ENCODE measurements around the gene LRFN3.
"Not testable (repeated sequence)": the region's sequence is repeated elsewhere in the genome, so short reads cannot be mapped to it uniquely, and the experiment has no call there.

The LRFN3 gene

DNA sequence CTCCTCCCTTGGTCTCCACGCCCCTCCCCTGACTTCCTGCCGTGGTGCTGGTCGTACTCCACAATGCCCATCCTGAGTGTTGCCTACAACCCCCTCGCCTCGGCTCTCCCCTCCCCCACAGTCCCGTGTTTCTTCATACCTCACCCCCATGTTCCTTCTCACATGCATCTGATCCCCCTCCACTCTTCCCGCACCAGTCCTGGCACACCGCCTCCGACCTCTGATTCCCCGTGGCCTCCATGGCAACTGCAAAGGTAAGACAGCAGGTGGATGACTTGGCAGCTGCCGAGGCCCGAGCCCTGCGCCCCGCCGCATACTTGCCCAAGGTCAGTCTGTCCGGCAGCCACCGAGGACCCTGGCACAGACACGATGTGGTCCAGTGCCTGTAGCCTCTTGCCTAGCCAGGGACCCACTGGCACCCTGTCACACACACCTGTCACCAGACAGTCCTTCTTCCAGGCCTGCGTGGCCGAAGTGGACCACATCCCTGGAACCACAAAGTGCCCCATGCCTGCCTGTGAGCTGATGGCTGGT, 42.7 kb downstream of the LRFN3 start:
- Histone ChIP-seq H3K4me3 (replicated peaks; ENCODE audit: insufficient read depth, low read length) (no peak overlapping the region), H3K27me3 (ENCODE audit: insufficient read depth, poor library complexity, severe bottlenecking) (no peaks in the 10 kb centered on the region), H3K27ac (replicated peaks) (no peak overlapping the region)
- no peak for TF ChIP-seq POLR2AphosphoS5 (IDR thresholded peaks at IDR 0.05; ENCODE audit: low read depth)
- TF ChIP-seq GABPA (IDR thresholded peaks at IDR 0.05; ENCODE audit: low read depth) = no peak
- TF ChIP-seq REST (IDR thresholded peaks at IDR 0.05; ENCODE audit: insufficient replicate concordance, low read depth) = no peak
- TF ChIP-seq SPI1 (IDR thresholded peaks at IDR 0.05; ENCODE audit: borderline replicate concordance, low read depth) = no peak
- TF ChIP-seq, protein P1, sequence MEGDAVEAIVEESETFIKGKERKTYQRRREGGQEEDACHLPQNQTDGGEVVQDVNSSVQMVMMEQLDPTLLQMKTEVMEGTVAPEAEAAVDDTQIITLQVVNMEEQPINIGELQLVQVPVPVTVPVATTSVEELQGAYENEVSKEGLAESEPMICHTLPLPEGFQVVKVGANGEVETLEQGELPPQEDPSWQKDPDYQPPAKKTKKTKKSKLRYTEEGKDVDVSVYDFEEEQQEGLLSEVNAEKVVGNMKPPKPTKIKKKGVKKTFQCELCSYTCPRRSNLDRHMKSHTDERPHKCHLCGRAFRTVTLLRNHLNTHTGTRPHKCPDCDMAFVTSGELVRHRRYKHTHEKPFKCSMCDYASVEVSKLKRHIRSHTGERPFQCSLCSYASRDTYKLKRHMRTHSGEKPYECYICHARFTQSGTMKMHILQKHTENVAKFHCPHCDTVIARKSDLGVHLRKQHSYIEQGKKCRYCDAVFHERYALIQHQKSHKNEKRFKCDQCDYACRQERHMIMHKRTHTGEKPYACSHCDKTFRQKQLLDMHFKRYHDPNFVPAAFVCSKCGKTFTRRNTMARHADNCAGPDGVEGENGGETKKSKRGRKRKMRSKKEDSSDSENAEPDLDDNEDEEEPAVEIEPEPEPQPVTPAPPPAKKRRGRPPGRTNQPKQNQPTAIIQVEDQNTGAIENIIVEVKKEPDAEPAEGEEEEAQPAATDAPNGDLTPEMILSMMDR (IDR thresholded peaks at IDR 0.05; ENCODE audit: insufficient read depth, low read length) = no peak
- no peak for DNase-seq (ENCODE audit: low read depth in 1 of 2, low spot score in 1 of 2)

DNA sequence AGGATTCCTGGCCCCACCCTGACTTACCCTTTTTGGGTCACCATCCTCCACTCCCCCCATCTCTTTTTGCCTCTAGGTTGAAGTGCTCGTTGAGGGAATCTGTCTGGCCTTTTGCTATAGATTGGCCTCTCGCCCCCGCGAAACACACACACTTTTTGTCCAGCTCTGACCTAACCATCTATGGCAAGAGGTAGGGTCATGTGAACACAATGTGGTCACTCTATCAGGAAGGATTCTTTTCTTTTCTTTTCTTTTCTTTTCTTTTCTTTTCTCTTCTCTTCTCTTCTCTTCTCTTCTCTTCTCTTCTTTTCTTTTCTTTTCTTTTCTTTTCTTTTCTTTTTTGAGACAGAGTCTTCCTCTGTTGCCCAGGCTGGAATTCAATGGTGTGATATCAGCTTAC, 44.8 kb downstream of the LRFN3 start:
- H3K27ac ChIP-seq (replicated peaks); H3K4me3 ChIP-seq (replicated peaks; ENCODE audit: insufficient read depth, low read length); DNase-seq (ENCODE audit: low read depth in 1 of 2, low spot score in 1 of 2); H3K27me3 ChIP-seq (ENCODE audit: insufficient read depth, poor library complexity, severe bottlenecking): not testable (repeated sequence)

GRCh38 chr19:35983177-35983576, 47.0 kb downstream of the LRFN3 start:
- H3K4me3 ChIP-seq (replicated peaks; ENCODE audit: insufficient read depth, low read length) = no peak overlapping the region
- no peak for DNase-seq (ENCODE audit: low read depth in 1 of 2, low spot score in 1 of 2)
- H3K27ac ChIP-seq (replicated peaks) = no peak overlapping the region
- TF ChIP-seq, protein P1 (IDR thresholded peaks at IDR 0.05; ENCODE audit: insufficient read depth, low read length) = no peak
- TF ChIP-seq POLR2AphosphoS5 (IDR thresholded peaks at IDR 0.05; ENCODE audit: low read depth) = no peak
- TF ChIP-seq SPI1 (IDR thresholded peaks at IDR 0.05; ENCODE audit: borderline replicate concordance, low read depth) = no peak
- no peak for TF ChIP-seq GABPA (IDR thresholded peaks at IDR 0.05; ENCODE audit: low read depth)
- no peak for TF ChIP-seq REST (IDR thresholded peaks at IDR 0.05; ENCODE audit: insufficient replicate concordance, low read depth)
- no peaks in the 10 kb centered on the region for H3K27me3 ChIP-seq (ENCODE audit: insufficient read depth, poor library complexity, severe bottlenecking)

DNA sequence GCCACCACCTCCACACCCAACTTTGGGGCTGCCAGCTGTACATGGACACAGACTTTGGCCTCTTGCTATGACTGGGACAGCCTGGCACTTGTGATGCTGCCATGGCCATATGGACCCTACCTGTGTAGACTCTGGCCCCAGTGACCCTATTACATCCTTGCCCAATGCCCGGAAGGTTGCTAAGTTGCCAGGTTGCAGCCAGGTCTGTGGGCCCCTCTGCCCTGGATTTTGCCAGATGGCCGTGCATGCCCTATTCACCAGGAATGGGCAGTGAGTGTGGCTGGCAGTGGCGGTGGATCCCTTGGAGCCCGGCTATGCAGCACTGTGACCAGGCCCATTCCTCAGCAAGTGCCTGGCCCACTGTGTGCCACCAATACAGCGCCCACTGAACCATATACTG, 49.9 kb downstream of the LRFN3 start:
- Histone ChIP-seq H3K27ac (replicated peaks) (no peak overlapping the region), H3K27me3 (ENCODE audit: insufficient read depth, poor library complexity, severe bottlenecking) (no peaks in the 10 kb centered on the region), H3K4me3 (replicated peaks; ENCODE audit: insufficient read depth, low read length) (no peak overlapping the region)
- TF ChIP-seq REST (IDR thresholded peaks at IDR 0.05; ENCODE audit: insufficient replicate concordance, low read depth) (no peak), SPI1 (IDR thresholded peaks at IDR 0.05; ENCODE audit: borderline replicate concordance, low read depth) (no peak), POLR2AphosphoS5 (IDR thresholded peaks at IDR 0.05; ENCODE audit: low read depth) (no peak)
- no peak for DNase-seq (ENCODE audit: low read depth in 1 of 2, low spot score in 1 of 2)
